ENCODE results near the gene TRMT10A. TPM values are rescaled to one million over a fixed set of nuclear protein-coding genes. Genes with fewer than 3 reads are reported as not detected.
"Not testable (repeated sequence)": the region's sequence is repeated elsewhere in the genome, so short reads cannot be mapped to it uniquely, and the experiment has no call there.

Gene TRMT10A
- total RNA-seq, 1 donor from 2014 or later, result 15.6 TPM

DNA sequence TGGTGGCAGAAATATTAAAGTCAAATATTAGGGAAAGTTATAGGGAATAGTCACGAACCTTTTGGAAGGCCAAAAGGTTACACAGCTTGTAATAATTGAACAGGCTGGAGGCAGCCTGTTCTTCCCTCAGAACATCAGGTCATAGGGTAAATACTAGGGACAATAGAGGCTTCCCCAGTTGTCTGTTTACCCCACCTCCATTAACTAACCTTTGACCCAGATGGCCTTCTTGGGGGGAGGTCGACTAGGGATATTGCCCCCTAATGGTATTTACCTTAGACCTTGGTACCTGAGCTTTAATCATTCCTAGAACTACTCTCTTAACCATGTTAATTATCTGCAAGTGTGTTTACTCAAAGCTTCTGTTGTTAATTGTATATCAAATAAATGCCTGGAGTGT, 27.0 kb downstream of the TRMT10A start:
- Mint-ChIP-seq H3K4me3 (no peak overlapping the region), H3K36me3 (no peaks in the 10 kb centered on the region), H3K4me1 (peaks cover 6% of the 10 kb centered on the region), H3K9me3 (no peaks in the 10 kb centered on the region), H3K27me3 (ENCODE audit: insufficient read depth, low read depth) (peaks cover 9% of the 10 kb centered on the region), H3K27ac (no peak overlapping the region)
- no peak overlapping the region for H2AFZ ChIP-seq (replicated peaks)
- no peak for DNase-seq (ENCODE audit: low spot score)
- H3K36me3 ChIP-seq, result no peaks in the 10 kb centered on the region
- no peaks in the 10 kb centered on the region for H4K20me1 ChIP-seq (ENCODE audit: low read depth)
- no peak overlapping the region for H3K27ac ChIP-seq
- H3K4me3 ChIP-seq, result no peak overlapping the region
- TF ChIP-seq EZH2phosphoT487 (IDR thresholded peaks at IDR 0.05) (no peak), EZH2 (IDR thresholded peaks at IDR 0.05) (no peak)
- TF ChIP-seq, protein P1, sequence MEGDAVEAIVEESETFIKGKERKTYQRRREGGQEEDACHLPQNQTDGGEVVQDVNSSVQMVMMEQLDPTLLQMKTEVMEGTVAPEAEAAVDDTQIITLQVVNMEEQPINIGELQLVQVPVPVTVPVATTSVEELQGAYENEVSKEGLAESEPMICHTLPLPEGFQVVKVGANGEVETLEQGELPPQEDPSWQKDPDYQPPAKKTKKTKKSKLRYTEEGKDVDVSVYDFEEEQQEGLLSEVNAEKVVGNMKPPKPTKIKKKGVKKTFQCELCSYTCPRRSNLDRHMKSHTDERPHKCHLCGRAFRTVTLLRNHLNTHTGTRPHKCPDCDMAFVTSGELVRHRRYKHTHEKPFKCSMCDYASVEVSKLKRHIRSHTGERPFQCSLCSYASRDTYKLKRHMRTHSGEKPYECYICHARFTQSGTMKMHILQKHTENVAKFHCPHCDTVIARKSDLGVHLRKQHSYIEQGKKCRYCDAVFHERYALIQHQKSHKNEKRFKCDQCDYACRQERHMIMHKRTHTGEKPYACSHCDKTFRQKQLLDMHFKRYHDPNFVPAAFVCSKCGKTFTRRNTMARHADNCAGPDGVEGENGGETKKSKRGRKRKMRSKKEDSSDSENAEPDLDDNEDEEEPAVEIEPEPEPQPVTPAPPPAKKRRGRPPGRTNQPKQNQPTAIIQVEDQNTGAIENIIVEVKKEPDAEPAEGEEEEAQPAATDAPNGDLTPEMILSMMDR (IDR thresholded peaks at IDR 0.05), result no peak
- H3K9ac ChIP-seq, result no peak overlapping the region
- no peaks in the 10 kb centered on the region for H3F3A ChIP-seq (ENCODE audit: low read depth)
- H3K4me1 ChIP-seq, result peaks cover 4% of the 10 kb centered on the region
- no peaks in the 10 kb centered on the region for H3K9me3 ChIP-seq (ENCODE audit: low read depth)
- H3K79me2 ChIP-seq (ENCODE audit: low read depth), result no peaks in the 10 kb centered on the region
- H3K27me3 ChIP-seq, result no peaks in the 10 kb centered on the region
- no peak overlapping the region for H3K4me2 ChIP-seq

DNA sequence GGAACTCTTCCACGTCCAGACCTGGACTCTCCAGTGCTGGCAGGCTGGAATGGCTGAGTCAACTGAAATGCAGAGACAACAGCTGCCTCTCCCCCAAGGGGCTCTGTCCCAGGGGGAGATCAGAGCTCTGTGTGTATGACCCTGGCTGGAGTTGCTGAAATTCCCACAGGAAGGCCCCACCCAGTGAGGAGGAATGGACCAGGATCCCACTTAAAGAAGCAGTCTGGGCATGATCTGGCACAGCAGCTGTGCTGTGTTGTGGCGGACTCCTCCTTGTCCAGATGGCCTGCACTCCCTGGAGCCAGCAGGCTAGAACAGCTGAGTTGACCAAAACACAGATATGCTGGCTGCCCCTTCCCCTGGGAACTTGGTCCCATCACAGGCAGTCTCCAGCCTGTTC, 27.6 kb downstream of the TRMT10A start:
- Histone ChIP-seq H3K4me1 (peaks cover 4% of the 10 kb centered on the region), H3K79me2 (ENCODE audit: low read depth) (no peaks in the 10 kb centered on the region), H3K36me3 (no peaks in the 10 kb centered on the region), H3K27me3 (no peaks in the 10 kb centered on the region), H3K9ac (no peak overlapping the region), H3K4me2 (no peak overlapping the region), H2AFZ (replicated peaks) (no peak overlapping the region), H3K4me3 (no peak overlapping the region), H3F3A (ENCODE audit: low read depth) (no peaks in the 10 kb centered on the region), H3K27ac (no peak overlapping the region), H4K20me1 (ENCODE audit: low read depth) (no peaks in the 10 kb centered on the region), H3K9me3 (ENCODE audit: low read depth) (no peaks in the 10 kb centered on the region)
- no peak for DNase-seq (ENCODE audit: low spot score)
- H3K36me3 Mint-ChIP-seq, result no peaks in the 10 kb centered on the region
- no peak overlapping the region for H3K4me3 Mint-ChIP-seq
- H3K27ac Mint-ChIP-seq, result no peak overlapping the region
- H3K4me1 Mint-ChIP-seq, result peaks cover 6% of the 10 kb centered on the region
- H3K9me3 Mint-ChIP-seq, result no peaks in the 10 kb centered on the region
- H3K27me3 Mint-ChIP-seq (ENCODE audit: insufficient read depth, low read depth), result peaks cover 9% of the 10 kb centered on the region
- TF ChIP-seq EZH2 (IDR thresholded peaks at IDR 0.05) (no peak), EZH2phosphoT487 (IDR thresholded peaks at IDR 0.05) (no peak)

DNA sequence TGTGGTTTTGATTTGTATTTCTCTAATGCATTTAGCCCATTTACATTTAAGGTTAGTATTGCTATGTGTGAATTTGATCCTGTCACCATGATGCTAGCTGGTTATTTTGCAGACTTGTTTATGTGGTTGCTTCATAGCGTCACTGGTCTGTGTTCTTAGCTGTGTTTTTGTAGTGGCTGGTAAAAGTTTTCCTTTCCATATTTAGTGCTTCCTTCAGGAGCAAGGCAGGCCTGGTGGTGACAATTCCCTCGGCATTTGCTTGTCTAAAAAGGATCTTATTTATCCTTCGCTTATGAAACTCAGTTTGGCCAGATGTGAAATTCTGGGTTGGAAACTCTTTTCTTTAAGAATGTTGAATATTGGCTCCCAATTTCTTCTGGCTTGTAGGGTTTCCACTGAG, 29.1 kb downstream of the TRMT10A start:
- H3K9me3 ChIP-seq (ENCODE audit: low read depth); H3K4me1 ChIP-seq; H3K4me1 Mint-ChIP-seq; DNase-seq (ENCODE audit: low spot score); H3K27ac ChIP-seq; H3F3A ChIP-seq (ENCODE audit: low read depth); H3K9ac ChIP-seq; H2AFZ ChIP-seq (replicated peaks); H3K4me2 ChIP-seq; H3K4me3 ChIP-seq; H3K79me2 ChIP-seq (ENCODE audit: low read depth); H3K9me3 Mint-ChIP-seq; H3K27me3 ChIP-seq; H3K27me3 Mint-ChIP-seq (ENCODE audit: insufficient read depth, low read depth); H3K4me3 Mint-ChIP-seq; H4K20me1 ChIP-seq (ENCODE audit: low read depth); H3K36me3 Mint-ChIP-seq; H3K27ac Mint-ChIP-seq; H3K36me3 ChIP-seq: not testable (repeated sequence)

GRCh38 chr4:99529956-99530355, 33.9 kb downstream of the TRMT10A start:
- H3K36me3 ChIP-seq, result no peaks in the 10 kb centered on the region
- no peak overlapping the region for H2AFZ ChIP-seq (replicated peaks)
- H4K20me1 ChIP-seq (ENCODE audit: low read depth), result no peaks in the 10 kb centered on the region
- no peaks in the 10 kb centered on the region for H3K4me1 Mint-ChIP-seq
- H3K4me3 ChIP-seq, result no peak overlapping the region
- no peaks in the 10 kb centered on the region for H3K36me3 Mint-ChIP-seq
- H3K27me3 Mint-ChIP-seq (ENCODE audit: insufficient read depth, low read depth), result peaks cover 4% of the 10 kb centered on the region
- H3K27ac ChIP-seq, result no peak overlapping the region
- no peaks in the 10 kb centered on the region for H3F3A ChIP-seq (ENCODE audit: low read depth)
- DNase-seq (ENCODE audit: low spot score), result no peak
- H3K4me2 ChIP-seq, result no peak overlapping the region
- no peak overlapping the region for H3K9ac ChIP-seq
- H3K9me3 ChIP-seq (ENCODE audit: low read depth), result no peaks in the 10 kb centered on the region
- TF ChIP-seq EZH2 (IDR thresholded peaks at IDR 0.05) (no peak), EZH2phosphoT487 (IDR thresholded peaks at IDR 0.05) (no peak)
- TF ChIP-seq, protein P1 (IDR thresholded peaks at IDR 0.05), result no peak
- H3K4me3 Mint-ChIP-seq, result no peak overlapping the region
- no peak overlapping the region for H3K27ac Mint-ChIP-seq
- no peaks in the 10 kb centered on the region for H3K27me3 ChIP-seq
- no peaks in the 10 kb centered on the region for H3K4me1 ChIP-seq
- H3K79me2 ChIP-seq (ENCODE audit: low read depth), result no peaks in the 10 kb centered on the region
- H3K9me3 Mint-ChIP-seq, result no peaks in the 10 kb centered on the region
